Measurements from ENCODE around the gene USP35. TPM values are rescaled to one million over a fixed set of nuclear protein-coding genes. Genes with fewer than 3 reads are reported as not detected.

USP35 gene
- total and polyA plus RNA-seq, 8 donors: 2.2 to 13.0 (median 4.4) TPM

DNA sequence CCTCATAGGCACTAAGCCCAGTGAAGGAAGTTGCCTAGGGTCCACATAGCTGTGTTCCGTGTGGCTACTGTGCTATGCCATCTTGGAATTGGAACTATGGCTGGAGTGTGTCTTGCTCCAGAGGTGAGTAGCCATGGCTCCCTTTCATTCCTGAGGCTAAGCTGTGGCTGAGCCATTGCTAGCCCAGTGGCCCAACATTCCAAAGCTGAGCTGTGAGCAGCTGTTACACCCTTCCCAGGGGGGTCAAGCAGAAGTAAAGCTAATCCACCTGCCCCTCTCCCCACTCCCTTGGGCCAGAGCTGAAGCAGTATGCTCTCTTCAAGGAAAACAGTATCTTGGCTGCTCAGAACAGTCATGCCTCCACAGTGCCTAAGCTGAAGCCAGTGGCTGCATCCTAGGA, 51.1 kb downstream of the USP35 start:
- intact Hi-C loops (cut with DNase I): no loop called here
- DNase-seq (no peak), ATAC-seq (no peak), FAIRE-seq (no peak)
- Histone ChIP-seq H3K27me3 (no peaks in the 10 kb centered on the region), H3K9me3 (no peaks in the 10 kb centered on the region), H3K4me1 (no peaks in the 10 kb centered on the region), H3K4me3 (no peak overlapping the region), H3K36me3 (no peaks in the 10 kb centered on the region), H3K27ac (no peak overlapping the region)
- WGBS, 2 donors: 92 to 95% methylated on average over 1 of the region's 1 CpG
- TF ChIP-seq, protein P1, sequence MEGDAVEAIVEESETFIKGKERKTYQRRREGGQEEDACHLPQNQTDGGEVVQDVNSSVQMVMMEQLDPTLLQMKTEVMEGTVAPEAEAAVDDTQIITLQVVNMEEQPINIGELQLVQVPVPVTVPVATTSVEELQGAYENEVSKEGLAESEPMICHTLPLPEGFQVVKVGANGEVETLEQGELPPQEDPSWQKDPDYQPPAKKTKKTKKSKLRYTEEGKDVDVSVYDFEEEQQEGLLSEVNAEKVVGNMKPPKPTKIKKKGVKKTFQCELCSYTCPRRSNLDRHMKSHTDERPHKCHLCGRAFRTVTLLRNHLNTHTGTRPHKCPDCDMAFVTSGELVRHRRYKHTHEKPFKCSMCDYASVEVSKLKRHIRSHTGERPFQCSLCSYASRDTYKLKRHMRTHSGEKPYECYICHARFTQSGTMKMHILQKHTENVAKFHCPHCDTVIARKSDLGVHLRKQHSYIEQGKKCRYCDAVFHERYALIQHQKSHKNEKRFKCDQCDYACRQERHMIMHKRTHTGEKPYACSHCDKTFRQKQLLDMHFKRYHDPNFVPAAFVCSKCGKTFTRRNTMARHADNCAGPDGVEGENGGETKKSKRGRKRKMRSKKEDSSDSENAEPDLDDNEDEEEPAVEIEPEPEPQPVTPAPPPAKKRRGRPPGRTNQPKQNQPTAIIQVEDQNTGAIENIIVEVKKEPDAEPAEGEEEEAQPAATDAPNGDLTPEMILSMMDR (IDR thresholded peaks at IDR 0.05): no peak

GRCh38 chr11:78241475-78241874, 52.8 kb downstream of the USP35 start:
- Histone ChIP-seq H3K4me1 (no peaks in the 10 kb centered on the region), H3K27me3 (no peaks in the 10 kb centered on the region), H3K9me3 (no peaks in the 10 kb centered on the region), H3K27ac (no peak overlapping the region), H3K36me3 (no peaks in the 10 kb centered on the region), H3K4me3 (no peak overlapping the region)
- no peak for ATAC-seq
- FAIRE-seq: no peak
- no peak for DNase-seq
- TF ChIP-seq, protein P1 (IDR thresholded peaks at IDR 0.05): no peak
- intact Hi-C loops (cut with DNase I): no loop called here

GRCh38 chr11:78244080-78244479, 55.4 kb downstream of the USP35 start:
- 83 to 90% methylated on average over 2 of the region's 2 CpGs for WGBS, 2 donors
- ATAC-seq: no peak

GRCh38 chr11:78244546-78245255, 56.0 kb downstream of the USP35 start:
- Histone ChIP-seq H3K4me3 (no peak overlapping the region), H3K9me3 (no peaks in the 10 kb centered on the region), H3K36me3 (no peaks in the 10 kb centered on the region), H3K27ac (no peak overlapping the region), H3K4me1 (no peaks in the 10 kb centered on the region), H3K27me3 (no peaks in the 10 kb centered on the region)
- FAIRE-seq (no peak), ATAC-seq (no peak), DNase-seq (no peak)
- intact Hi-C loops (cut with DNase I): no loop called here
- TF ChIP-seq, protein P1 (IDR thresholded peaks at IDR 0.05): no peak
- 77 to 78% methylated on average over 4 of the region's 4 CpGs for WGBS, 2 donors

More at GRCh38 chr11:78244080-78244479, 55.4 kb downstream of the USP35 start:
- intact Hi-C loops (cut with DNase I): no loop called here
- Histone ChIP-seq H3K4me1 (no peaks in the 10 kb centered on the region), H3K27ac (no peak overlapping the region), H3K36me3 (no peaks in the 10 kb centered on the region), H3K27me3 (no peaks in the 10 kb centered on the region), H3K4me3 (no peak overlapping the region), H3K9me3 (no peaks in the 10 kb centered on the region)
- FAIRE-seq (no peak), DNase-seq (no peak)
- TF ChIP-seq, protein P1 (IDR thresholded peaks at IDR 0.05): no peak

- no peak for FAIRE-seq
Observed at GRCh38 chr11:78248191-78248590, 59.5 kb downstream of the USP35 start.

More at GRCh38 chr11:78248191-78248590, 59.5 kb downstream of the USP35 start:
- ATAC-seq (no peak), DNase-seq (no peak)
- H3K9me3 ChIP-seq: no peaks in the 10 kb centered on the region
- H3K36me3 ChIP-seq: no peaks in the 10 kb centered on the region
- no peak overlapping the region for H3K27ac ChIP-seq
- intact Hi-C loops (cut with DNase I): no loop called here
- TF ChIP-seq, protein P1 (IDR thresholded peaks at IDR 0.05): no peak
- 97 to 99% methylated on average over 3 of the region's 3 CpGs for WGBS, 2 donors
- no peak overlapping the region for H3K4me3 ChIP-seq
- H3K4me1 ChIP-seq: peaks cover 2 to 9% (median 6%) of the 10 kb centered on the region in 3 donors
- H3K27me3 ChIP-seq: no peaks in the 10 kb centered on the region
